B cell (primary cell): ENCODE data around the gene NBL1.

ENCODE experiments used
- EZH2 ChIP-seq: IDR thresholded peaks from 2 replicates; pipeline ENCODE4 v1.6.1; 2012; ENCODE audit warnings: borderline replicate concordance, low read depth, mild to moderate bottlenecking, moderate library complexity, low read length; ENCODE audit not compliant: insufficient read depth, poor library complexity, severe bottlenecking
- TF ChIP-seq, protein P1 (sequence below): fragments of 200-600 bp; IDR thresholded peaks from one replicate; pipeline ENCODE4 v1.8.0; 2022; ENCODE audit warnings: antibody characterized with exemption, mild to moderate bottlenecking

GRCh38 chr1:19643121-19643520, 990 bp upstream of the NBL1 start:
- no peak for TF ChIP-seq EZH2
- TF ChIP-seq, protein P1, sequence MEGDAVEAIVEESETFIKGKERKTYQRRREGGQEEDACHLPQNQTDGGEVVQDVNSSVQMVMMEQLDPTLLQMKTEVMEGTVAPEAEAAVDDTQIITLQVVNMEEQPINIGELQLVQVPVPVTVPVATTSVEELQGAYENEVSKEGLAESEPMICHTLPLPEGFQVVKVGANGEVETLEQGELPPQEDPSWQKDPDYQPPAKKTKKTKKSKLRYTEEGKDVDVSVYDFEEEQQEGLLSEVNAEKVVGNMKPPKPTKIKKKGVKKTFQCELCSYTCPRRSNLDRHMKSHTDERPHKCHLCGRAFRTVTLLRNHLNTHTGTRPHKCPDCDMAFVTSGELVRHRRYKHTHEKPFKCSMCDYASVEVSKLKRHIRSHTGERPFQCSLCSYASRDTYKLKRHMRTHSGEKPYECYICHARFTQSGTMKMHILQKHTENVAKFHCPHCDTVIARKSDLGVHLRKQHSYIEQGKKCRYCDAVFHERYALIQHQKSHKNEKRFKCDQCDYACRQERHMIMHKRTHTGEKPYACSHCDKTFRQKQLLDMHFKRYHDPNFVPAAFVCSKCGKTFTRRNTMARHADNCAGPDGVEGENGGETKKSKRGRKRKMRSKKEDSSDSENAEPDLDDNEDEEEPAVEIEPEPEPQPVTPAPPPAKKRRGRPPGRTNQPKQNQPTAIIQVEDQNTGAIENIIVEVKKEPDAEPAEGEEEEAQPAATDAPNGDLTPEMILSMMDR: no peak
